HEK293 (cell line): Measurements from ENCODE around the gene CRYBG1.

ENCODE experiments used
- CTCF ChIA-PET: fragments of 350-600 bp; formaldehyde crosslinking; extraction: SDS; loops from one replicate; lab custom pipeline; 2021; ENCODE audit warnings: antibody characterized with exemption; lab: Yijun Ruan, JAX
- POLR2A ChIA-PET: fragments of 300-600 bp; formaldehyde crosslinking; extraction: SDS; loops from one replicate; lab custom pipeline; 2020; ENCODE audit warnings: antibody characterized with exemption, inconsistent platforms; lab: Yijun Ruan, JAX
- H3K27ac ChIP-seq: fragments of 200-500 bp; sonication (Bioruptor generic); 2 replicates; pipeline ENCODE4 v1.5.1; 2014; ENCODE audit warnings: low read depth, low read length, control low read depth, inconsistent platforms; ENCODE audit errors: extremely low read depth
- H3K36me3 ChIP-seq, 2 experiments: fragments of 200-500 bp in 1 of 2; sonication (Bioruptor generic) in 1 of 2; 1 replicate in 1 of 2; 2 replicates in 1 of 2; pipeline ENCODE4 v1.5.1; 2014 to 2017; ENCODE audit warnings: inconsistent platforms in 2 of 2, low read length in 2 of 2; ENCODE audit not compliant: control insufficient read depth in 2 of 2, insufficient read depth in 1 of 2
- H3K4me1 ChIP-seq: fragments of 200-500 bp; sonication (Bioruptor generic); 2 replicates; pipeline ENCODE4 v1.5.1; 2014; ENCODE audit warnings: mild to moderate bottlenecking, low read length, inconsistent platforms; ENCODE audit not compliant: control insufficient read depth, insufficient read depth
- H3K4me3 ChIP-seq: 2 replicates; pipeline ENCODE4 v1.5.1; 2011; ENCODE audit warnings: low read depth, mild to moderate bottlenecking, control low read depth, low read length, moderate library complexity
- H3K9me3 ChIP-seq: fragments of 200-500 bp; sonication (Bioruptor generic); 2 replicates; pipeline ENCODE4 v1.5.1; 2014; ENCODE audit warnings: low read depth, low read length, inconsistent platforms; ENCODE audit not compliant: control insufficient read depth, insufficient read depth
- ELK4 ChIP-seq: IDR thresholded peaks from 2 replicates; pipeline ENCODE4 v1.6.1; 2011; ENCODE audit warnings: mild to moderate bottlenecking, low read depth, low read length, borderline replicate concordance
- GLI4 ChIP-seq: fragments of 450-650 bp; formaldehyde crosslinking; IDR thresholded peaks from 2 replicates; pipeline ENCODE4 v1.5.1; 2016; ENCODE audit warnings: missing biosample characterization, missing genetic modification characterization
- PRDM10 ChIP-seq: fragments of 450-650 bp; formaldehyde crosslinking; IDR thresholded peaks from 2 replicates; pipeline ENCODE4 v1.5.1; 2016; ENCODE audit warnings: missing biosample characterization, missing genetic modification characterization
- ZBTB1 ChIP-seq: fragments of 450-650 bp; formaldehyde crosslinking; IDR thresholded peaks from 2 replicates; pipeline ENCODE4 v1.5.1; 2016; ENCODE audit warnings: missing biosample characterization, missing genetic modification characterization
- ZFHX2 ChIP-seq: fragments of 450-650 bp; formaldehyde crosslinking; conservative IDR thresholded peaks from 2 replicates; pipeline ENCODE4 v1.5.1; 2016; ENCODE audit warnings: missing biosample characterization, missing genetic modification characterization
- ZNF18 ChIP-seq: fragments of 450-650 bp; formaldehyde crosslinking; IDR thresholded peaks from 2 replicates; pipeline ENCODE4 v1.5.1; 2016; ENCODE audit warnings: missing biosample characterization, missing genetic modification characterization
- ZNF280D ChIP-seq: fragments of 450-650 bp; formaldehyde crosslinking; IDR thresholded peaks from 2 replicates; pipeline ENCODE4 v1.5.1; 2016; ENCODE audit warnings: missing biosample characterization, missing genetic modification characterization
- ZNF449 ChIP-seq: fragments of 450-650 bp; formaldehyde crosslinking; IDR thresholded peaks from 2 replicates; pipeline ENCODE4 v1.5.1; 2017; ENCODE audit warnings: missing biosample characterization, mild to moderate bottlenecking, missing genetic modification characterization, moderate library complexity
- ZNF488 ChIP-seq: fragments of 450-650 bp; formaldehyde crosslinking; IDR thresholded peaks from 2 replicates; pipeline ENCODE4 v1.5.1; 2016; ENCODE audit warnings: missing biosample characterization, missing genetic modification characterization
- ZNF513 ChIP-seq: fragments of 450-650 bp; IDR thresholded peaks from 2 replicates; pipeline ENCODE4 v1.5.1; 2018; ENCODE audit warnings: missing biosample characterization, missing genetic modification characterization
- ZNF555 ChIP-seq: fragments of 450-650 bp; formaldehyde crosslinking; conservative IDR thresholded peaks from 2 replicates; pipeline ENCODE4 v1.5.1; 2017; ENCODE audit warnings: missing biosample characterization, mild to moderate bottlenecking, missing genetic modification characterization, inconsistent platforms
- ZNF558 ChIP-seq: fragments of 450-650 bp; formaldehyde crosslinking; IDR thresholded peaks from 2 replicates; pipeline ENCODE4 v1.5.1; 2016; ENCODE audit warnings: missing biosample characterization, missing genetic modification characterization
- ZNF660 ChIP-seq: fragments of 450-650 bp; IDR thresholded peaks from 2 replicates; pipeline ENCODE4 v1.5.1; 2018; ENCODE audit warnings: missing biosample characterization, mild to moderate bottlenecking, missing genetic modification characterization
- ZNF768 ChIP-seq: fragments of 450-650 bp; formaldehyde crosslinking; IDR thresholded peaks from 2 replicates; pipeline ENCODE4 v1.5.1; 2018; ENCODE audit warnings: missing biosample characterization, mild to moderate bottlenecking, missing genetic modification characterization

CRYBG1 gene

GRCh38 chr6:106476331-106477105 lies 116.0 kb downstream of the CRYBG1 start:
- no peak for TF ChIP-seq ZNF18
- TF ChIP-seq ZNF768 (tag by site-specific recombination): peak; percentile 63; the same call in 1 of the 2 replicates
- TF ChIP-seq, all 188 proteins: peak for 1
- Histone ChIP-seq H3K4me1 (no peaks in the 10 kb centered on the region), H3K27ac (no peak overlapping the region), H3K9me3 (no peaks in the 10 kb centered on the region), H3K36me3 (no peaks in the 10 kb centered on the region), H3K4me3 (no peak overlapping the region)
- ChIA-PET CTCF (interaction anchor here (0.6 to 1.0 kb wide), 3 partner anchors 19 to 387 kb away, joined by 3 read pairs; no protein-coding TSS in a partner anchor), POLR2A (interaction anchor here (0.6 kb wide), 1 partner anchor 41 kb away, joined by 3 read pairs; no protein-coding TSS in a partner anchor)

GRCh38 chr6:106477146-106477545 lies 116.6 kb downstream of the CRYBG1 start:
- CTCF ChIA-PET: interaction anchor here (0.6 to 1.5 kb wide), 5 partner anchors 19 to 388 kb away, joined by 3 to 4 read pairs (median 3); no protein-coding TSS in a partner anchor
- POLR2A ChIA-PET: no interaction called here
- H3K4me1 ChIP-seq: no peaks in the 10 kb centered on the region
- H3K9me3 ChIP-seq: no peaks in the 10 kb centered on the region
- no peaks in the 10 kb centered on the region for H3K36me3 ChIP-seq
- no peak for TF ChIP-seq ZNF280D
- H3K4me3 ChIP-seq: no peak overlapping the region
- no peak overlapping the region for H3K27ac ChIP-seq

GRCh38 chr6:106477790-106478189 lies 117.3 kb downstream of the CRYBG1 start:
- H3K9me3 ChIP-seq: no peaks in the 10 kb centered on the region
- H3K36me3 ChIP-seq: no peaks in the 10 kb centered on the region
- CTCF ChIA-PET: interaction anchor here (0.6 to 1.5 kb wide), 6 partner anchors 10 to 138 kb away, joined by 3 to 7 read pairs (median 4); no protein-coding TSS in a partner anchor
- no peak overlapping the region for H3K4me3 ChIP-seq
- POLR2A ChIA-PET: interaction anchor here (1.0 kb wide), 1 partner anchor 33 kb away, joined by 4 read pairs; no protein-coding TSS in a partner anchor
- no peaks in the 10 kb centered on the region for H3K4me1 ChIP-seq
- H3K27ac ChIP-seq: no peak overlapping the region
- TF ChIP-seq ZNF513 (no peak), ZNF449 (tag by site-specific recombination) (no peak), ZBTB1 (no peak), ZNF558 (tag by site-specific recombination) (no peak), ELK4 (no peak), GLI4 (tag by site-specific recombination) (no peak), PRDM10 (tag by site-specific recombination) (peak; percentile 61), ZNF555 (tag by site-specific recombination) (no peak), ZNF488 (tag by site-specific recombination) (no peak), ZNF660 (peak; percentile 86), ZFHX2 (tag by site-specific recombination) (peak; percentile 34; the same call in 1 of the 2 replicates)
